HG03025 (cell line): ENCODE measurements around the gene SCN9A.
"Not testable (repeated sequence)": the region's sequence is repeated elsewhere in the genome, so short reads cannot be mapped to it uniquely, and the experiment has no call there.

ENCODE experiments used
- ATAC-seq: cut with Tn5 transposase; IDR thresholded peaks from one replicate; pipeline ENCODE4 v1.9.1; 2021; ENCODE audit warnings: mild to moderate bottlenecking, moderate library complexity; ENCODE audit not compliant: unreplicated experiment, low FRiP score

Gene SCN9A

GRCh38 chr2:166269322-166269721 lies 106.4 kb downstream of the SCN9A start:
- no peak for ATAC-seq

GRCh38 chr2:166257859-166258258 lies 117.9 kb downstream of the SCN9A start:
- ATAC-seq, result no peak

- ATAC-seq, result no peak
Observed at GRCh38 chr2:166256896-166257295, 118.8 kb downstream of the SCN9A start.

DNA sequence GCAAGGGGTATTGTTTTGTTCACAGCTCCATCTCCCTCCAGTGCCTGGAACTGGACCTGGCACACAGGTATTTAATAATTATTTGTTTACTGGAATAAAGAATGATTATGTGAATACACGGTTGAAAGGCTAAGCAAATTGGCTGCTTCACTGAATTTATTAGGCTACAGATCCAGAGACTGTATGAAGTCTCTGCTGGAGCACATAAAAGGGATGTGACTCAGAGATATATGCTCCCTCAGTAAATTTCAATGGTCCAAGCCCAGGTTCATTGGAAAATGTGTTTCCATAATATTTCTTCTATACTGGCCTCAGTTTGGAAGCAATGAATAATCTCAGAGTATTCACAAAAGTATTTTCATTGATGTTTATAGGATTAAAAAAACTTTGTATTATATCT lies 126.4 kb downstream of the SCN9A start:
- ATAC-seq, result no peak

GRCh38 chr2:166246901-166247300 lies 128.8 kb downstream of the SCN9A start:
- no peak for ATAC-seq

GRCh38 chr2:166242309-166242708 lies 133.4 kb downstream of the SCN9A start:
- ATAC-seq, result no peak

DNA sequence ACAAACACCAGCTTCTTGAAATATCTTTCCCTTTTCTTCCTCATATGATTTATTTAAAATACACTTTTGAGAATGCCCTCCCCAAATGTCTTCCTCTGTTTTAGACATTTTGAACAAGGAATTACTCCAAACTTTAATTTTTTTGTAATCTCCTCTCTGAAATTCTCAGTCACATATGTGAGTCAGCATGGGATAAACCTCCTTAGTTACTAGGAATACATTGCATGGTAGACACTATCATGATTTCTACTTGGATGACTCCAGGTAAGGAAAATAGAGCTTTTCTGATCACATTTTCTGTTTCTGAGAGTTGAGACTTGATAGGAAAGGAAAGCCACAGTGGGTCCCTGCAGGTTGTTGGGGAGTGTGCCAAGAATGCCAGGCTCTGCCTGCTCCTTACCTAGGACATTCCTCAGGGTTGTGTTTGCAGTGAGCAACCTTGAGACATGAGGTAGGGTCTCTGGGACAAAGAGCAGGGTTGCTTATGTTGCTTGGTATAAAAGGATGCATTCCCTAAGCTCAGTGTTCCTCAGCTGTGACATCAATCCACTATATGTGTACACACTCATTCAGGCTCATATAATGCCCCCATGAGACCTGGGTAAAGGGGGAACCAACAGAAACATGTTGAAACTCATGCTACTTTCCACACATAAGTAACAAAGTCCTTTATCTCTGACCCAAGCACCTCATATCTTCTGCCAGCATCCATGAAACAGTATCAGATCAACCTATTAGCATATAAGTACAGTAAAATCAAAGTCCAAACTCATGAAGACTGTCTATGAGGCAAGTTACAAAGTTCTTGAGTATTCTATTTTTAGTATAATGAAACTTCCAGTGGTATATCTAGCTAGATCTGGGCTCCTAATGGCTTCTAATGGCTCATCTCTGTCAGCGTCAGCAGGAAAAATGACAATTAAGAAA lies 135.1 kb downstream of the SCN9A start:
- ATAC-seq, result no peak

- no peak for ATAC-seq
Observed at GRCh38 chr2:166239548-166239947, 136.2 kb downstream of the SCN9A start.

DNA sequence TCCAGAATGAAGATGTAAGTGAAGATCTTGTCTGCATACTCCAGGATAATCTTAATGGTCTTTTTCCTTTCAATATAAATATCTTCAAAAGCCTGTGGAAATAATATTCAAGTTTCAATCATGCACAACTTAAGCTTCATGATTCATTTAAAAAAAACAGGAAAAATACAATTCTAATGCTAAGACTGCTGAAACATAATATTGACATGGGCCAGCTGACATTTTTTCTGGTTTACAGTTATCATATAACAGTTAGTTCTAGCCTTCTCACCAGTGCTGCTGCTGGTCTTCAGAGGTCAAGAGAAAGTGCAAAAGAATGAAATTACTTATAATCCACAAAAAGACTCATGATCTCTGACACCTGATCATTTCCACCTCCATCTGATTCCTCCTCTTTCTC lies 137.6 kb downstream of the SCN9A start:
- ATAC-seq, result no peak

DNA sequence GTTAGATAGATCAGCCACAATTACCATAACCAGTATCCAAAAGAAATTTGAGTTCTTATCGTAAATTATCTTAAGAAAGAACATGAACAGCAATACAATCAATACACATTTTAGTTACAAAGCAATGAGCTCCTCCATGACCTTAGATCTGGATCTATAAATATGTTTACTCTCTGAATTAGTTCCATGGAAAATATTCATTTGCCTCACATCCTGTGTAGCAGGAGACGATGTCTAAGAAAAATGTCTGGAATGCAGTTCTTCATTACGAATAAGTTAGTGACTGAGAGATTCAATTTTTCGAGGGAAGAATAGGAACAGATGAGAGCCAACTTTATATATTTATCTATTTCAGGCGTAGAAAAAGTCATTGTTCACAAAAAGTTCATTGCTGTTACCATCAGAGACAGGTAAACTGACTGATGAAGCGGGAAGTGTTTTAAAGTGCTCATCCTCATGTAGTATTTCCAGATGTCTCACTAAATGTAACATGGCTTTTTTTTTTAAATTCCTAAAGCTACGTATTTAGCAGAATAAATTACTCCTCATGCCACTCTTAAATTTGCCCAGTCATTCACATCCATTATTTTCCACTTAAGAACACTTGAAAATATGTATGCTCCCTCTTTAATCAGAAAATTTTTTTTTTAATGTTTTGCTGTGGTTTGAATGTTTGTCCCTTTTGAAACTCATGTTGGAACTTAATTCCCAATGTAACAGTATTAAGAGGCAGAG lies 141.5 kb downstream of the SCN9A start:
- no peak for ATAC-seq

DNA sequence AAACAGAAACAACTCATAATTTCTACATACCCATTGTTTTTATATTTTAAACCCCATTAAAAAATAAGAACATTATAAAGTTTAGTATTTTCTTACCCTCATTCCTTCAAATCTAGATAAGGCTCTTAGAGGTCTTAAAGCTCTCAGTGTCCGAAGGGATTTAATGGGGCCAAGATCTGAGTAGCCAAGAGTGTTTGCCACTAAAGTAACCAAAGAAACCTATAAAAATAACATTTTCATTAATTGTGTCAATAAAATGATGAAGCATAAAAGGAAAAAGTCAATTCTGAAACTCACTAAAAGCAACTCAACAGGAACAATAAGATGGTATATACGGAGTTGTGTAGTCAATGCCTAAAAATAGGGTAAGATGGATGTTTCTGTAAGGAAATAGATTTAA lies 142.5 kb downstream of the SCN9A start:
- no peak for ATAC-seq

- no peak for ATAC-seq
Observed at GRCh38 chr2:166230724-166231070, 145.0 kb downstream of the SCN9A start.

DNA sequence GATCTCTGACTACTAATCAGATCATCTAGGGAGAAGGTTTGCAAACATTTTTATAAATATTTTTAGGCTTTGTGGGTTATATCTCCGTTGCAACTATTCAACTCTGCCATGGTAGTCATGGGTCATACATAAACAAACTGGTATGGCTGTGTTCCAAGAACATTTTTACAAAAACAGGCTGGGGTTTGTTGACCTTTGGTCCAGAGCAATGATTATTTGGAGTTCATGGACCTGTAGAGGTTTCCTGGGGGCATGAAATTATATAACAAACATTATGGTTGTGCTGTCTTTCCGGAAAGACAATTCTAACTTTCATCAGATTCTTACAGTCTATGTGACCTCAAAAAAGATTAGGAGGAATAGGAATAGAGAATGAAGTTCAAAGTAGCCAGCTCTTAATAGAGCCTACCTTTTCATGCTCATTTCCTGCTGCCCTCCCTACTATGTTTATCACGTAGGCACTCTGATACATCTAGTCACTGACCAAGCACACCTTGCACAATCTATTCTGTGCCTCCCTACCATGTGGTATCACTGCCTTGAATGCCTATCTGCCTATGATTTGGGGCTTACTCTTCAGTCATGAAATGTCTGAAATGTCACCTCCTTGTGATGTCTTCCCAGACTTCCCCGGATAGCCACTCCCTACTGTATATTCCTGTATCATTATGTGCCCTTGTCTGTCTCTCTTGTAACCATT lies 145.6 kb downstream of the SCN9A start:
- no peak for ATAC-seq

GRCh38 chr2:166229678-166230023 lies 146.1 kb downstream of the SCN9A start:
- no peak for ATAC-seq

DNA sequence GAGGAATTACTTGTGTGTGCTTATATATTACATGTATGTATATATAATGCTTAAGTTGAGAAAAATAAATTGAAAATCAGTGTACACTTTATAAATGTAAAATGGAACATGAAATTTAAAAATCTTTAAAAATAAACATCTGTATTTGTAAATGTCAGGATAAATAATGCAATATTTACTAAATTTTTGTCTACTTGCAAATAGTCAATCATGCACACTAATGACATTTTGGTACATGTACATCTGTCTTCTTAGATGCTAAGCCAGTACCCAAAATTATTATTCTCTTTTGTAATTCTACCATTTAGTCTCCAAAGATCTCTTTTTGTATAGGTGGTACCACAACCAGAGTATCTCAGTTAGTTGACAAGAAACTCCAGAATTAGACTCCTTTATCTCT lies 151.5 kb downstream of the SCN9A start:
- no peak for ATAC-seq

DNA sequence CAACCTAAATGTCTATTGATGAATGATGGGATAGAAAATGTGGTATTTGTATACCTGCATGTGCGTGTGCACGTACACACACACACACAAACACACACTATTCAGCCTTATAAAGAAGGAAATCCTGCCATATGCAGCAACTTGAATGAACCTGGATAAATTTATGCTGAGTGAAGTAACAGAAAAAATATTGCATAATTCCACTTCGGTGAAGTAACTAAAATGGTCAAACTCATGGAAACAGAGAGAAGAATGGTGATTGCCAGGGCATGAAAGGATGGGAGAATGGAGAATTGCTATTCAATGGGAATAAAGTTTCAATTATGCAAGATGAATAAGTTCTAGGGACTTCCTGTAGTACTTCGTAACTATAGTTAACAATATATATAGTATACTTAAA lies 152.4 kb downstream of the SCN9A start:
- ATAC-seq, result no peak

GRCh38 chr2:166211079-166211478 lies 164.7 kb downstream of the SCN9A start:
- no peak for ATAC-seq

DNA sequence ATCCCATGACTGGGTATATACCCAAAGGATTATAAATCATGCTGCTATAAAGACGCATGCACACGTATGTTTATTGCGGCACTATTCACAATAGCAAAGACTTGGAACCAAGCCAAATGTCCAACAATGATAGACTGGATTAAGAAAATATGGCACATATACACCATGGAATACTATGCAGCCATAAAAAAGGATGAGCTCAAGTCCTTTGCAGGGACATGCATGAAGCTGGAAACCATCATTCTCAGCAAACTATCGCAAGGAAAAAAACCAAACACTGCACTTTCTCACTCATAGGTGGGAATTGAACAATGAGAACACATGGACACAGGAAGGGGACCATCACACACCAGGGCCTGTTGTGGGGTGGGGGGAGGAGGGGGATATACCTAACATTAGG lies 165.8 kb downstream of the SCN9A start:
- ATAC-seq, result not testable (repeated sequence)

DNA sequence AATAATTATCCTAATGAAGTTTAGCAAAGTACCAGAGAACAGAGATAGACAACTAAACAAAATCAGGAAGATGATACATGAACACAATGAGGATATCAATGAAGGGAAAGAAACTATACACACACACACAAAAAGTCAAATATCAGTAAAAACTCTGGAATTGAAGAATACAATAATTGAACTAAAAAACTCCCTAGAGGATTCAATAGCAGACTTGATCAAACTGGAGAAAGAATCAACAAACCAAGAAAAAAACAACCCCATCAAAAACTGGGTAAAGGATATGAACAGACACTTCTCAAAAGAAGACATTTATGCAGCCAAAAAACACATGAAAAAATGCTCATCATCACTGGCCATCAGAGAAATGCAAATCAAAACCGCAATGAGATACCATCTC lies 166.4 kb downstream of the SCN9A start:
- not testable (repeated sequence) for ATAC-seq

- ATAC-seq, result not testable (repeated sequence)
Observed at GRCh38 chr2:166206153-166206552, 169.6 kb downstream of the SCN9A start.

- ATAC-seq, result no peak
Observed at GRCh38 chr2:166202778-166203177, 173.0 kb downstream of the SCN9A start.
